Kidney (tissue), 14 donors: ENCODE measurements around the gene FAM110A. TPM values are rescaled to one million over a fixed set of nuclear protein-coding genes. Genes with fewer than 3 reads are reported as not detected.

ENCODE experiments used
- DNase-seq, 5 donors: peaks; one replicate each; pipeline ENCODE4 v3.0.0-alpha.2; 2013 to 2020
- FAIRE-seq: peaks from 2 replicates; lab custom pipeline; 2012; peaks lifted over from hg19 to GRCh38; lab: Jason Lieb, UNC
- H3K27ac ChIP-seq, 2 donors: one replicate each; pipeline ENCODE4 v1.7.0; 2013; ENCODE audit warnings: low read depth in 2 of 2, low read length in 2 of 2, inconsistent platforms in 1 of 2
- H3K27me3 ChIP-seq: one replicate; pipeline ENCODE4 v1.7.1; 2013; ENCODE audit warnings: low read length, inconsistent platforms; ENCODE audit not compliant: control insufficient read depth, insufficient read depth
- H3K36me3 ChIP-seq, 3 donors: one replicate each; pipeline versions ENCODE4 v1.7.0 to v1.7.1; 2013; ENCODE audit warnings: low read length in 3 of 3, control low read depth in 1 of 3, inconsistent platforms in 1 of 3; ENCODE audit not compliant: insufficient read depth in 3 of 3, control insufficient read depth in 2 of 3
- H3K4me1 ChIP-seq, 3 donors: one replicate each; pipeline versions ENCODE4 v1.7.0 to v1.7.1; 2013; ENCODE audit warnings: low read length in 3 of 3, inconsistent platforms in 1 of 3, low read depth in 1 of 3; ENCODE audit not compliant: control insufficient read depth in 2 of 3, insufficient read depth in 2 of 3
- H3K4me3 ChIP-seq, 3 donors: one replicate each; pipeline versions ENCODE4 v1.7.0 to v1.8.1; 2013; ENCODE audit warnings: low read length in 3 of 3, control low read depth in 1 of 3, inconsistent platforms in 1 of 3
- H3K9ac ChIP-seq, 3 donors: one replicate each; pipeline versions ENCODE4 v1.7.0 to v1.7.1; 2013; ENCODE audit warnings: low read length in 3 of 3, control low read depth in 1 of 3, inconsistent platforms in 1 of 3
- H3K9me3 ChIP-seq, 3 donors: one replicate each; pipeline versions ENCODE4 v1.7.0 to v1.7.1; 2013; ENCODE audit warnings: low read length in 3 of 3, control low read depth in 1 of 3, inconsistent platforms in 1 of 3; ENCODE audit not compliant: control insufficient read depth in 2 of 3, insufficient read depth in 1 of 3
- CTCF ChIP-seq: IDR thresholded peaks from 3 replicates; pipeline ENCODE4 v1.5.1; 2012; ENCODE audit warnings: mild to moderate bottlenecking, moderate library complexity, borderline replicate concordance; ENCODE audit not compliant: insufficient read depth; ENCODE audit errors: extremely low read depth
- intact Hi-C: fragments of 100-400 bp; cut with DNase I; formaldehyde crosslinking; loops from one replicate; pipeline ENCODE4 v1.11.1; 2022
- polyA plus RNA-seq: library from polyadenylated mRNA; stranded (reverse); fragments of 350-450 nt; fragmentation: Illumina TruSeq; extraction: RNeasy Lipid Tissue Mini Kit (QIAGEN cat#74804); gene quantifications from one replicate; pipeline ENCODE4 v1.2.3, GENCODE V29; 2014; ENCODE audit warnings: low read depth, low replicate concordance; ENCODE audit not compliant: insufficient read depth
- total RNA-seq: library from RNA; stranded (reverse); fragmentation: NEBNext Ultra II Directional; extraction: Animal tissue kit (Norgen Biotek cat#: 25700); gene quantifications from one replicate; pipeline ENCODE4 v1.2.1, GENCODE V29; 2021
- donor health status: control.
- donor health status: control.
- donor health status: control.
- donor health status: control.
- donor health status: control.
- donor health status: DM: yes; HTN: yes; CAD: no.
- donor health status: Normal renal cell carcinoma (clear cell type).

FAM110A gene
- total and polyA plus RNA-seq, 2 donors from 2014 or later: 10.2 to 12.6 TPM

GRCh38 chr20:819680-820322, 13.7 kb upstream of the FAM110A start:
- Histone ChIP-seq H3K9me3 (no peaks in the 10 kb centered on the region), H3K4me1 (peaks cover 0 to 4% (median 0%) of the 10 kb centered on the region in 3 donors), H3K36me3 (no peaks in the 10 kb centered on the region), H3K27me3 (no peaks in the 10 kb centered on the region), H3K27ac (no peak overlapping the region), H3K4me3 (no peak overlapping the region), H3K9ac (no peak overlapping the region)
- intact Hi-C loops: loop anchor here (5.0 kb wide), 1 partner anchor 138 kb away; no protein-coding TSS in a partner anchor
- FAIRE-seq: no peak
- DNase-seq: peak in 1 of 5 donors; percentile 45
- no peak for TF ChIP-seq CTCF

- no peak for FAIRE-seq
- Histone ChIP-seq H3K4me1 (peaks cover 0 to 4% (median 0%) of the 10 kb centered on the region in 3 donors), H3K36me3 (no peaks in the 10 kb centered on the region), H3K9ac (no peak overlapping the region), H3K27me3 (no peaks in the 10 kb centered on the region), H3K27ac (no peak overlapping the region), H3K9me3 (no peaks in the 10 kb centered on the region), H3K4me3 (no peak overlapping the region)
- intact Hi-C loops: no loop called here
- no peak for DNase-seq
- TF ChIP-seq CTCF: no peak
These were observed 13.1 kb upstream of the FAM110A start for GRCh38 chr20:820323-820953.

- peaks cover 0 to 4% (median 0%) of the 10 kb centered on the region in 3 donors for H3K4me1 ChIP-seq
- peak overlapping the region in 1 of 2 donors; percentile 65 for H3K27ac ChIP-seq
- no peaks in the 10 kb centered on the region for H3K36me3 ChIP-seq
- DNase-seq: peak in 1 of 5 donors; percentile 28
- TF ChIP-seq CTCF: no peak
- no peaks in the 10 kb centered on the region for H3K9me3 ChIP-seq
- no peak overlapping the region for H3K4me3 ChIP-seq
- no peak for FAIRE-seq
- no peak overlapping the region for H3K9ac ChIP-seq
- intact Hi-C loops: no loop called here
- H3K27me3 ChIP-seq: no peaks in the 10 kb centered on the region
These were observed 12.3 kb upstream of the FAM110A start for GRCh38 chr20:821046-821730.
